GM23338 (cell line): Measurements from ENCODE around the gene CCNB2.

Source experiments
- CREB1 ChIP-seq: fragments of 250-450 bp; sonication (Bioruptor Pico); IDR thresholded peaks from 2 replicates; pipeline ENCODE4 v1.5.0; 2020; ENCODE audit warnings: low read depth, mild to moderate bottlenecking, moderate library complexity
- CTCF ChIP-seq, 2 experiments: fragments of 200-600 bp in 1 of 2; sonication (generic) in 1 of 2; conservative IDR thresholded peaks; 2 replicates each; pipeline versions ENCODE4 v1.5.1 to v1.6.1; 2016 to 2017; ENCODE audit warnings: antibody characterized with exemption in 2 of 2, low read depth in 2 of 2, mild to moderate bottlenecking in 2 of 2, moderate library complexity in 1 of 2
- ETS1 ChIP-seq: IDR thresholded peaks from 2 replicates; pipeline ENCODE4 v1.6.1; 2016; ENCODE audit warnings: antibody characterized with exemption
- EZH2 ChIP-seq: fragments of 200-600 bp; sonication (generic); IDR thresholded peaks from one replicate; pipeline ENCODE4 v1.8.0; 2017; ENCODE audit warnings: antibody characterized with exemption, mild to moderate bottlenecking, low read depth; ENCODE audit not compliant: unreplicated experiment
- EZH2phosphoT487 ChIP-seq: fragments of 200-600 bp; sonication (generic); IDR thresholded peaks from one replicate; pipeline ENCODE4 v1.8.1; 2018; ENCODE audit warnings: antibody characterized with exemption; ENCODE audit not compliant: unreplicated experiment
- JUNB ChIP-seq: IDR thresholded peaks from one replicate; pipeline ENCODE4 v1.6.1; 2016; ENCODE audit warnings: antibody characterized with exemption; ENCODE audit not compliant: unreplicated experiment
- NANOG ChIP-seq: IDR thresholded peaks from 2 replicates; pipeline ENCODE4 v1.6.1; 2016; ENCODE audit warnings: antibody characterized with exemption, borderline replicate concordance
- POLR2AphosphoS5 ChIP-seq: IDR thresholded peaks from 2 replicates; pipeline ENCODE4 v1.6.1; 2016; ENCODE audit warnings: antibody characterized with exemption, low read depth
- REST ChIP-seq: IDR thresholded peaks from one replicate; pipeline ENCODE4 v1.6.1; 2018; ENCODE audit warnings: antibody characterized with exemption; ENCODE audit not compliant: unreplicated experiment
- ZNF114 ChIP-seq: fragments of 250-450 bp; sonication (Bioruptor Pico); IDR thresholded peaks from 2 replicates; pipeline ENCODE4 v1.5.0; 2020; ENCODE audit warnings: mild to moderate bottlenecking, moderate library complexity
- ZNF331 ChIP-seq: fragments of 250-450 bp; sonication (Bioruptor Pico); IDR thresholded peaks from 2 replicates; pipeline ENCODE4 v1.5.0; 2020; ENCODE audit warnings: low read depth, mild to moderate bottlenecking, moderate library complexity
- ZNF462 ChIP-seq: fragments of 250-450 bp; sonication (Bioruptor Pico); IDR thresholded peaks from 2 replicates; pipeline ENCODE4 v1.5.0; 2020; ENCODE audit warnings: mild to moderate bottlenecking, moderate library complexity

- TF ChIP-seq EZH2phosphoT487, result no peak
- TF ChIP-seq CTCF (conservative IDR thresholded peaks at IDR 0.05; ENCODE audit: low read depth in 2 of 2), result no peak
- TF ChIP-seq POLR2AphosphoS5, result no peak
- TF ChIP-seq REST, result no peak
- TF ChIP-seq NANOG, result no peak
- TF ChIP-seq EZH2, result no peak
- no peak for TF ChIP-seq JUNB
- TF ChIP-seq ZNF462, result no peak
- no peak for TF ChIP-seq ZNF331 (CRISPR knock-in tag)
- no peak for TF ChIP-seq ZNF114 (CRISPR knock-in tag)
- TF ChIP-seq ETS1, result no peak
- TF ChIP-seq CREB1 (CRISPR knock-in tag), result no peak
Measured at GRCh38 chr15:59154243-59154642, 49.3 kb downstream of the CCNB2 start.
